HEK293 (cell line): Measurements from ENCODE around the gene SMARCD1.
A peak's percentile ranks its signal among the peaks of the same experiment; 100 is the strongest.

Experiments used
- GLIS1 ChIP-seq: fragments of 450-650 bp; formaldehyde crosslinking; IDR thresholded peaks from 2 replicates; pipeline ENCODE4 v1.5.1; 2016; ENCODE audit warnings: missing biosample characterization, missing genetic modification characterization
- KLF9 ChIP-seq: fragments of 450-650 bp; formaldehyde crosslinking; IDR thresholded peaks from 2 replicates; pipeline ENCODE4 v1.5.1; 2016; ENCODE audit warnings: missing biosample characterization, missing genetic modification characterization, low read depth
- OVOL3 ChIP-seq: fragments of 450-650 bp; formaldehyde crosslinking; IDR thresholded peaks from 2 replicates; pipeline ENCODE4 v1.5.1; 2016; ENCODE audit warnings: missing biosample characterization, missing genetic modification characterization
- WT1 ChIP-seq: fragments of 450-650 bp; formaldehyde crosslinking; IDR thresholded peaks from 2 replicates; pipeline ENCODE4 v1.5.1; 2016; ENCODE audit warnings: missing biosample characterization, missing genetic modification characterization
- ZBTB20 ChIP-seq: fragments of 450-650 bp; formaldehyde crosslinking; IDR thresholded peaks from 2 replicates; pipeline ENCODE4 v1.5.1; 2016; ENCODE audit warnings: missing biosample characterization, missing genetic modification characterization
- ZBTB7A ChIP-seq: fragments of 450-650 bp; formaldehyde crosslinking; IDR thresholded peaks from 2 replicates; pipeline ENCODE4 v1.5.1; 2016; ENCODE audit warnings: low read depth, missing biosample characterization, missing genetic modification characterization
- ZEB2 ChIP-seq: fragments of 450-650 bp; formaldehyde crosslinking; IDR thresholded peaks from 2 replicates; pipeline ENCODE4 v1.5.1; 2016; ENCODE audit warnings: missing biosample characterization, missing genetic modification characterization
- ZFP37 ChIP-seq: fragments of 450-650 bp; formaldehyde crosslinking; IDR thresholded peaks from 2 replicates; pipeline ENCODE4 v1.5.1; 2016; ENCODE audit warnings: missing biosample characterization, missing genetic modification characterization
- ZIC2 ChIP-seq: fragments of 450-650 bp; formaldehyde crosslinking; IDR thresholded peaks from 2 replicates; pipeline ENCODE4 v1.5.1; 2016; ENCODE audit warnings: missing biosample characterization, missing genetic modification characterization
- ZNF214 ChIP-seq: fragments of 450-650 bp; formaldehyde crosslinking; IDR thresholded peaks from 2 replicates; pipeline ENCODE4 v1.5.1; 2017; ENCODE audit warnings: missing biosample characterization, mild to moderate bottlenecking, missing genetic modification characterization, borderline replicate concordance
- ZNF335 ChIP-seq: fragments of 450-650 bp; formaldehyde crosslinking; conservative IDR thresholded peaks from 2 replicates; pipeline ENCODE4 v1.5.1; 2016; ENCODE audit warnings: missing biosample characterization, missing genetic modification characterization
- ZNF426 ChIP-seq: fragments of 450-650 bp; formaldehyde crosslinking; IDR thresholded peaks from 2 replicates; pipeline ENCODE4 v1.5.1; 2017; ENCODE audit warnings: missing biosample characterization, missing genetic modification characterization, mild to moderate bottlenecking, inconsistent platforms, moderate library complexity
- ZNF530 ChIP-seq: fragments of 450-650 bp; formaldehyde crosslinking; IDR thresholded peaks from 2 replicates; pipeline ENCODE4 v1.5.1; 2016; ENCODE audit warnings: low read depth, missing biosample characterization, missing genetic modification characterization
- ZNF558 ChIP-seq: fragments of 450-650 bp; formaldehyde crosslinking; IDR thresholded peaks from 2 replicates; pipeline ENCODE4 v1.5.1; 2016; ENCODE audit warnings: missing biosample characterization, missing genetic modification characterization
- ZNF600 ChIP-seq: fragments of 450-650 bp; formaldehyde crosslinking; IDR thresholded peaks from 2 replicates; pipeline ENCODE4 v1.5.1; 2016; ENCODE audit warnings: missing biosample characterization, missing genetic modification characterization
- ZNF623 ChIP-seq: fragments of 450-650 bp; formaldehyde crosslinking; IDR thresholded peaks from 2 replicates; pipeline ENCODE4 v1.5.1; 2016; ENCODE audit warnings: missing biosample characterization, missing genetic modification characterization
- ZNF664 ChIP-seq: fragments of 450-650 bp; formaldehyde crosslinking; IDR thresholded peaks from 2 replicates; pipeline ENCODE4 v1.5.1; 2016; ENCODE audit warnings: missing biosample characterization, missing genetic modification characterization
- ZNF76 ChIP-seq: fragments of 450-650 bp; formaldehyde crosslinking; IDR thresholded peaks from 2 replicates; pipeline ENCODE4; 2016; ENCODE audit warnings: low read depth, missing biosample characterization, missing genetic modification characterization, borderline replicate concordance
- TF ChIP-seq, protein P1 (sequence below): fragments of 450-650 bp; formaldehyde crosslinking; IDR thresholded peaks from 2 replicates; pipeline ENCODE4 v1.5.1; 2016; ENCODE audit warnings: missing biosample characterization, missing genetic modification characterization, low read depth
- TF ChIP-seq, protein P2 (sequence below): fragments of 450-650 bp; formaldehyde crosslinking; conservative IDR thresholded peaks from 2 replicates; pipeline ENCODE4 v1.5.1; 2016; ENCODE audit warnings: low read depth, missing biosample characterization, missing genetic modification characterization
- TF ChIP-seq, protein P3 (sequence below): fragments of 450-650 bp; formaldehyde crosslinking; IDR thresholded peaks from 2 replicates; pipeline ENCODE4 v1.5.1; 2017; ENCODE audit warnings: missing biosample characterization, missing genetic modification characterization
- TF ChIP-seq, protein P4 (sequence below): fragments of 450-650 bp; IDR thresholded peaks from 2 replicates; pipeline ENCODE4 v1.5.1; 2018; ENCODE audit warnings: missing biosample characterization, missing genetic modification characterization
- TF ChIP-seq, protein P5 (sequence below): fragments of 450-650 bp; formaldehyde crosslinking; IDR thresholded peaks from 2 replicates; pipeline ENCODE4 v1.5.1; 2016; ENCODE audit warnings: missing biosample characterization, missing genetic modification characterization
- TF ChIP-seq, protein P6 (sequence below): fragments of 450-650 bp; formaldehyde crosslinking; conservative IDR thresholded peaks from 2 replicates; pipeline ENCODE4 v1.5.1; 2016; ENCODE audit warnings: low read depth, missing biosample characterization, missing genetic modification characterization

Gene SMARCD1

DNA sequence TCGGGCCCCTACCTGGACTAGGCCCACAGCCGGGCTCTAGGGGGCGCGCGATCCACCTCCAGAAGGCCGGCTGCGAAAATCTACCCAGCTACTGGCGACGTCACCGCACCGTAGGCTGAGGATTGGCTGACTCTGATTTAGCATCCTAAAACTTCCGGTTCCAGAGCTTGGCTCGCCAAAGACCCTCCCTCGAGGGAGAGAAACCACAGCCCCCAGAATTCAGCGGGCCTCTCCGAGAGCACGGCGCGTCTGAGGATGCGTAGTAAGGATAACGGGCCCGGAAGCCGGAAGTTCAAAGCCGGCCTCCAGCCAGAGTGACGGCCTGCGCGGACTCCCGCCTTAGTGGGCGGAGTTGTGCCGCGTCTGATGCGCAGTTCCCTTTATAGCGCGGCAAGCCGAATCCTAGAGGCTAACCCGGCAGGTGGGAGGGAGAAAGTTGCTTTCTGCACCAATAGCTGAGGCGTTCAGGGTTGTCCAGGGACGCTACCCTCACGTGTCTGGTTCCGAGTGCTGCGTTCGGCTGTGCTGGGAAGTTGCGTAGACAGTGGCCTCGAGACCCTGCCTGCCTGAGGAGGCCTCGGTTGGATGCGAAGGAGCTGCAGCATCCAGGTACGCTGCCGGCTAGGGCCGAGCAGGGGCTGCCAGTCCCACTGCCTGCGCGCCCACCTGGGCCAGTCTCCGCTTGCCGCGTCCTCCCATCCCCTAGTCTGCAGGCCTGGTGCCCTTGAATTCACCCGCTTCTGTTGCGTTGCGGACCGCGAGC is 26.7 kb downstream of the SMARCD1 start, which contains the start of gene COX14 (continued):
- TF ChIP-seq ZNF530 (tag by site-specific recombination) (no peak), ZNF426 (tag by site-specific recombination) (no peak), ZBTB20 (tag by site-specific recombination) (peak; percentile 87; the same call in 1 of the 2 replicates), ZIC2 (tag by site-specific recombination) (peak; percentile 54), ZEB2 (peak; percentile 67), ZBTB7A (tag by site-specific recombination) (peak; percentile 75; the same call in 1 of the 2 replicates), GLIS1 (peak; percentile 59), OVOL3 (tag by site-specific recombination) (peak; percentile 58; the same call in 1 of the 2 replicates), ZFP37 (peak; percentile 95), ZNF558 (tag by site-specific recombination) (no peak), ZNF214 (no peak), ZNF623 (tag by site-specific recombination) (no peak), ZNF664 (no peak), ZNF335 (peak; percentile 99), ZNF600 (tag by site-specific recombination) (peak; percentile 97), WT1 (tag by site-specific recombination) (peak; percentile 35; the same call in 1 of the 2 replicates), ZNF76 (peak; percentile 70), KLF9 (tag by site-specific recombination) (peak; percentile 65)
- TF ChIP-seq, protein P1, sequence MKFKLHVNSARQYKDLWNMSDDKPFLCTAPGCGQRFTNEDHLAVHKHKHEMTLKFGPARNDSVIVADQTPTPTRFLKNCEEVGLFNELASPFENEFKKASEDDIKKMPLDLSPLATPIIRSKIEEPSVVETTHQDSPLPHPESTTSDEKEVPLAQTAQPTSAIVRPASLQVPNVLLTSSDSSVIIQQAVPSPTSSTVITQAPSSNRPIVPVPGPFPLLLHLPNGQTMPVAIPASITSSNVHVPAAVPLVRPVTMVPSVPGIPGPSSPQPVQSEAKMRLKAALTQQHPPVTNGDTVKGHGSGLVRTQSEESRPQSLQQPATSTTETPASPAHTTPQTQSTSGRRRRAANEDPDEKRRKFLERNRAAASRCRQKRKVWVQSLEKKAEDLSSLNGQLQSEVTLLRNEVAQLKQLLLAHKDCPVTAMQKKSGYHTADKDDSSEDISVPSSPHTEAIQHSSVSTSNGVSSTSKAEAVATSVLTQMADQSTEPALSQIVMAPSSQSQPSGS (tag by site-specific recombination), result peak; percentile 32; the same call in 1 of the 2 replicates
- TF ChIP-seq, protein P2, sequence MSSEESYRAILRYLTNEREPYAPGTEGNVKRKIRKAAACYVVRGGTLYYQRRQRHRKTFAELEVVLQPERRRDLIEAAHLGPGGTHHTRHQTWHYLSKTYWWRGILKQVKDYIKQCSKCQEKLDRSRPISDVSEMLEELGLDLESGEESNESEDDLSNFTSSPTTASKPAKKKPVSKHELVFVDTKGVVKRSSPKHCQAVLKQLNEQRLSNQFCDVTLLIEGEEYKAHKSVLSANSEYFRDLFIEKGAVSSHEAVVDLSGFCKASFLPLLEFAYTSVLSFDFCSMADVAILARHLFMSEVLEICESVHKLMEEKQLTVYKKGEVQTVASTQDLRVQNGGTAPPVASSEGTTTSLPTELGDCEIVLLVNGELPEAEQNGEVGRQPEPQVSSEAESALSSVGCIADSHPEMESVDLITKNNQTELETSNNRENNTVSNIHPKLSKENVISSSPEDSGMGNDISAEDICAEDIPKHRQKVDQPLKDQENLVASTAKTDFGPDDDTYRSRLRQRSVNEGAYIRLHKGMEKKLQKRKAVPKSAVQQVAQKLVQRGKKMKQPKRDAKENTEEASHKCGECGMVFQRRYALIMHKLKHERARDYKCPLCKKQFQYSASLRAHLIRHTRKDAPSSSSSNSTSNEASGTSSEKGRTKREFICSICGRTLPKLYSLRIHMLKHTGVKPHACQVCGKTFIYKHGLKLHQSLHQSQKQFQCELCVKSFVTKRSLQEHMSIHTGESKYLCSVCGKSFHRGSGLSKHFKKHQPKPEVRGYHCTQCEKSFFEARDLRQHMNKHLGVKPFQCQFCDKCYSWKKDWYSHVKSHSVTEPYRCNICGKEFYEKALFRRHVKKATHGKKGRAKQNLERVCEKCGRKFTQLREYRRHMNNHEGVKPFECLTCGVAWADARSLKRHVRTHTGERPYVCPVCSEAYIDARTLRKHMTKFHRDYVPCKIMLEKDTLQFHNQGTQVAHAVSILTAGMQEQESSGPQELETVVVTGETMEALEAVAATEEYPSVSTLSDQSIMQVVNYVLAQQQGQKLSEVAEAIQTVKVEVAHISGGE (tag by site-specific recombination), result peak; percentile 81
- TF ChIP-seq, protein P3, sequence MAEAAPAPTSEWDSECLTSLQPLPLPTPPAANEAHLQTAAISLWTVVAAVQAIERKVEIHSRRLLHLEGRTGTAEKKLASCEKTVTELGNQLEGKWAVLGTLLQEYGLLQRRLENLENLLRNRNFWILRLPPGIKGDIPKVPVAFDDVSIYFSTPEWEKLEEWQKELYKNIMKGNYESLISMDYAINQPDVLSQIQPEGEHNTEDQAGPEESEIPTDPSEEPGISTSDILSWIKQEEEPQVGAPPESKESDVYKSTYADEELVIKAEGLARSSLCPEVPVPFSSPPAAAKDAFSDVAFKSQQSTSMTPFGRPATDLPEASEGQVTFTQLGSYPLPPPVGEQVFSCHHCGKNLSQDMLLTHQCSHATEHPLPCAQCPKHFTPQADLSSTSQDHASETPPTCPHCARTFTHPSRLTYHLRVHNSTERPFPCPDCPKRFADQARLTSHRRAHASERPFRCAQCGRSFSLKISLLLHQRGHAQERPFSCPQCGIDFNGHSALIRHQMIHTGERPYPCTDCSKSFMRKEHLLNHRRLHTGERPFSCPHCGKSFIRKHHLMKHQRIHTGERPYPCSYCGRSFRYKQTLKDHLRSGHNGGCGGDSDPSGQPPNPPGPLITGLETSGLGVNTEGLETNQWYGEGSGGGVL, result no peak
- TF ChIP-seq, protein P4, sequence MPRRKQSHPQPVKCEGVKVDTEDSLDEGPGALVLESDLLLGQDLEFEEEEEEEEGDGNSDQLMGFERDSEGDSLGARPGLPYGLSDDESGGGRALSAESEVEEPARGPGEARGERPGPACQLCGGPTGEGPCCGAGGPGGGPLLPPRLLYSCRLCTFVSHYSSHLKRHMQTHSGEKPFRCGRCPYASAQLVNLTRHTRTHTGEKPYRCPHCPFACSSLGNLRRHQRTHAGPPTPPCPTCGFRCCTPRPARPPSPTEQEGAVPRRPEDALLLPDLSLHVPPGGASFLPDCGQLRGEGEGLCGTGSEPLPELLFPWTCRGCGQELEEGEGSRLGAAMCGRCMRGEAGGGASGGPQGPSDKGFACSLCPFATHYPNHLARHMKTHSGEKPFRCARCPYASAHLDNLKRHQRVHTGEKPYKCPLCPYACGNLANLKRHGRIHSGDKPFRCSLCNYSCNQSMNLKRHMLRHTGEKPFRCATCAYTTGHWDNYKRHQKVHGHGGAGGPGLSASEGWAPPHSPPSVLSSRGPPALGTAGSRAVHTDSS (tag by site-specific recombination), result no peak
- TF ChIP-seq, protein P5, sequence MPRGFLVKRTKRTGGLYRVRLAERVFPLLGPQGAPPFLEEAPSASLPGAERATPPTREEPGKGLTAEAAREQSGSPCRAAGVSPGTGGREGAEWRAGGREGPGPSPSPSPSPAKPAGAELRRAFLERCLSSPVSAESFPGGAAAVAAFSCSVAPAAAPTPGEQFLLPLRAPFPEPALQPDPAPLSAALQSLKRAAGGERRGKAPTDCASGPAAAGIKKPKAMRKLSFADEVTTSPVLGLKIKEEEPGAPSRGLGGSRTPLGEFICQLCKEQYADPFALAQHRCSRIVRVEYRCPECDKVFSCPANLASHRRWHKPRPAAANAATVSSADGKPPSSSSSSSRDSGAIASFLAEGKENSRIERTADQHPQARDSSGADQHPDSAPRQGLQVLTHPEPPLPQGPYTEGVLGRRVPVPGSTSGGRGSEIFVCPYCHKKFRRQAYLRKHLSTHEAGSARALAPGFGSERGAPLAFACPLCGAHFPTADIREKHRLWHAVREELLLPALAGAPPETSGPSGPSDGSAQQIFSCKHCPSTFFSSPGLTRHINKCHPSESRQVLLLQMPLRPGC (tag by site-specific recombination), result peak; percentile 65
- TF ChIP-seq, protein P6, sequence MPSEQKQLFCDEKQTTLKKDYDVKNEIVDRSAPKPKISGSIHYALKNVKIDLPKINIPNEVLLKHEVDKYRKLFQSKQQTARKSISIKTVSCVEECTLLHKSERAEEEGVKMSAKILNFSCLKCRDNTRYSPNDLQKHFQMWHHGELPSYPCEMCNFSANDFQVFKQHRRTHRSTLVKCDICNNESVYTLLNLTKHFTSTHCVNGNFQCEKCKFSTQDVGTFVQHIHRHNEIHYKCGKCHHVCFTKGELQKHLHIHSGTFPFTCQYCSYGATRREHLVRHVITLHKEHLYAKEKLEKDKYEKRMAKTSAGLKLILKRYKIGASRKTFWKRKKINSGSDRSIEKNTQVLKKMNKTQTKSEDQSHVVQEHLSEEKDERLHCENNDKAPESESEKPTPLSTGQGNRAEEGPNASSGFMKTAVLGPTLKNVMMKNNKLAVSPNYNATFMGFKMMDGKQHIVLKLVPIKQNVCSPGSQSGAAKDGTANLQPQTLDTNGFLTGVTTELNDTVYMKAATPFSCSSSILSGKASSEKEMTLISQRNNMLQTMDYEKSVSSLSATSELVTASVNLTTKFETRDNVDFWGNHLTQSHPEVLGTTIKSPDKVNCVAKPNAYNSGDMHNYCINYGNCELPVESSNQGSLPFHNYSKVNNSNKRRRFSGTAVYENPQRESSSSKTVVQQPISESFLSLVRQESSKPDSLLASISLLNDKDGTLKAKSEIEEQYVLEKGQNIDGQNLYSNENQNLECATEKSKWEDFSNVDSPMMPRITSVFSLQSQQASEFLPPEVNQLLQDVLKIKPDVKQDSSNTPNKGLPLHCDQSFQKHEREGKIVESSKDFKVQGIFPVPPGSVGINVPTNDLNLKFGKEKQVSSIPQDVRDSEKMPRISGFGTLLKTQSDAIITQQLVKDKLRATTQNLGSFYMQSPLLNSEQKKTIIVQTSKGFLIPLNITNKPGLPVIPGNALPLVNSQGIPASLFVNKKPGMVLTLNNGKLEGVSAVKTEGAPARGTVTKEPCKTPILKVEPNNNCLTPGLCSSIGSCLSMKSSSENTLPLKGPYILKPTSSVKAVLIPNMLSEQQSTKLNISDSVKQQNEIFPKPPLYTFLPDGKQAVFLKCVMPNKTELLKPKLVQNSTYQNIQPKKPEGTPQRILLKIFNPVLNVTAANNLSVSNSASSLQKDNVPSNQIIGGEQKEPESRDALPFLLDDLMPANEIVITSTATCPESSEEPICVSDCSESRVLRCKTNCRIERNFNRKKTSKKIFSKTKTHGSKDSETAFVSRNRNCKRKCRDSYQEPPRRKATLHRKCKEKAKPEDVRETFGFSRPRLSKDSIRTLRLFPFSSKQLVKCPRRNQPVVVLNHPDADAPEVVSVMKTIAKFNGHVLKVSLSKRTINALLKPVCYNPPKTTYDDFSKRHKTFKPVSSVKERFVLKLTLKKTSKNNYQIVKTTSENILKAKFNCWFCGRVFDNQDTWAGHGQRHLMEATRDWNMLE (tag by site-specific recombination), result 0 out of 2 replicates have a peak, but pooled peaks have one; percentile 24
